CD4-positive, alpha-beta T cell treated with Interferon alpha-2 for 1 hour (primary cell): ENCODE results near the gene HSPBP1.

Source experiments
- DNase-seq, 2 donors: peaks; one replicate each; pipeline ENCODE4 v3.0.0-alpha.2; 2020 to 2022

Gene HSPBP1

GRCh38 chr19:55273978-55274707 is 5.8 kb downstream of the HSPBP1 start:
- DNase-seq: no peak

- DNase-seq: no peak
Observed at GRCh38 chr19:55272142-55272541, 7.8 kb downstream of the HSPBP1 start.

- DNase-seq: no peak
Observed at GRCh38 chr19:55270172-55270942, 9.6 kb downstream of the HSPBP1 start.

GRCh38 chr19:55269299-55269698 is 10.6 kb downstream of the HSPBP1 start:
- no peak for DNase-seq

- no peak for DNase-seq
Observed at GRCh38 chr19:55266840-55267239, 13.1 kb downstream of the HSPBP1 start.

GRCh38 chr19:55266404-55266803 is 13.5 kb downstream of the HSPBP1 start:
- DNase-seq: no peak

GRCh38 chr19:55265723-55266386 is 14.1 kb downstream of the HSPBP1 start:
- no peak for DNase-seq

GRCh38 chr19:55265173-55265572 is 14.7 kb downstream of the HSPBP1 start:
- no peak for DNase-seq

- DNase-seq: no peak
Observed at GRCh38 chr19:55264531-55264930, 15.4 kb downstream of the HSPBP1 start.

GRCh38 chr19:55262359-55262758 is 17.6 kb downstream of the HSPBP1 start:
- DNase-seq: no peak

- no peak for DNase-seq
Observed at GRCh38 chr19:55261671-55262126, 18.2 kb downstream of the HSPBP1 start.

GRCh38 chr19:55259540-55260210 is 20.2 kb downstream of the HSPBP1 start:
- no peak for DNase-seq

GRCh38 chr19:55258828-55259539 is 20.9 kb downstream of the HSPBP1 start, which contains the start of gene PPP6R1:
TSS of gene PPP6R1 (minus strand) at chr19:55259017. CDS start at chr19:55247103, 11,914 bp downstream.
- DNase-seq: peak; percentile 93 to 95

GRCh38 chr19:55258476-55258827 is 21.5 kb downstream of the HSPBP1 start:
- DNase-seq: peak; percentile 37 to 64

GRCh38 chr19:55257461-55258420 is 22.2 kb downstream of the HSPBP1 start:
- no peak for DNase-seq

- DNase-seq: no peak
Observed at GRCh38 chr19:55256562-55257460, 23.1 kb downstream of the HSPBP1 start.

GRCh38 chr19:55255618-55256423 is 24.1 kb downstream of the HSPBP1 start:
- peak; percentile 47 to 62 for DNase-seq

- no peak for DNase-seq
Observed at GRCh38 chr19:55254625-55254977, 25.3 kb downstream of the HSPBP1 start.
